Endothelial cell of umbilical vein (primary cell): ENCODE results near the gene PRSS36.

ENCODE experiments used
- CTCF ChIP-seq, 2 donors: IDR thresholded peaks; 1 replicate in 1 of 2; 2 replicates in 1 of 2; pipeline ENCODE4 v1.5.1; 2011; ENCODE audit warnings: low read length in 2 of 2, mild to moderate bottlenecking in 2 of 2, moderate library complexity in 2 of 2, control low read depth in 1 of 2, inconsistent platforms in 1 of 2, low read depth in 1 of 2; ENCODE audit not compliant: insufficient read depth in 1 of 2; ENCODE audit errors: extremely low read depth in 1 of 2
- POLR2A ChIP-seq: IDR thresholded peaks from 2 replicates; pipeline ENCODE4 v1.6.1; 2012; ENCODE audit warnings: low read depth, mild to moderate bottlenecking, control low read depth, low read length

- no peak for TF ChIP-seq CTCF (IDR thresholded peaks at IDR 0.05; ENCODE audit: extremely low read depth in 1 of 2, insufficient read depth in 1 of 2, low read depth in 1 of 2, low read length in 2 of 2)
- TF ChIP-seq POLR2A = no peak
Measured at GRCh38 chr16:31147574-31147973, 2.3 kb downstream of the PRSS36 start.
